CD4-positive, alpha-beta T cell (primary cell): Measurements from ENCODE around the gene ZNF276. TPM values are rescaled to one million over a fixed set of nuclear protein-coding genes. Genes with fewer than 3 reads are reported as not detected.
"Not testable (repeated sequence)": the region's sequence is repeated elsewhere in the genome, so short reads cannot be mapped to it uniquely, and the experiment has no call there.

Experiments used
- ATAC-seq: fragments of 200-7000 bp; cut with Tn5 transposase; one replicate; pipeline ENCODE4 v1.10.0; 2022; ENCODE audit warnings: mild to moderate bottlenecking; ENCODE audit not compliant: poor library complexity
- CTCF ChIA-PET: fragments of 350-600 bp; sonication (Branson Sonifier 250); formaldehyde crosslinking; loops from one replicate; lab custom pipeline; 2021; ENCODE audit warnings: antibody characterized with exemption, inconsistent platforms; lab: Charles Lee
- POLR2A ChIA-PET: fragments of 350-600 bp; sonication (Branson Sonifier 250); formaldehyde crosslinking; loops from one replicate; lab custom pipeline; 2021; ENCODE audit warnings: antibody characterized with exemption, inconsistent platforms; lab: Charles Lee
- DNase-seq, 14 experiments: peaks; one replicate each; pipeline ENCODE4 v3.0.0-alpha.2; 2013 to 2020; ENCODE audit warnings: mixed read lengths in 2 of 14
- H3K27ac ChIP-seq, 2 donors: one replicate each; pipeline versions ENCODE4 v1.5.1 to v1.7.0; 2013; ENCODE audit warnings: low read length in 2 of 2, low read depth in 1 of 2, mild to moderate bottlenecking in 1 of 2
- H3K27me3 ChIP-seq, 2 experiments: 1 replicate in 1 of 2; 2 replicates in 1 of 2; pipeline versions ENCODE4 v1.6.1 to v1.7.0; 2013; ENCODE audit warnings: low read length in 2 of 2, control low read depth in 1 of 2, mild to moderate bottlenecking in 1 of 2, moderate library complexity in 1 of 2; ENCODE audit not compliant: insufficient read depth in 2 of 2, control insufficient read depth in 1 of 2
- H3K36me3 ChIP-seq: one replicate; pipeline ENCODE4 v1.6.1; 2013; ENCODE audit warnings: low read length, control low read depth; ENCODE audit not compliant: insufficient read depth
- H3K4me1 ChIP-seq: one replicate; pipeline ENCODE4 v1.6.1; 2013; ENCODE audit warnings: low read length, control low read depth; ENCODE audit not compliant: insufficient read depth
- H3K4me3 ChIP-seq: one replicate; pipeline ENCODE4 v1.5.1; 2013; ENCODE audit warnings: mild to moderate bottlenecking, low read length, moderate library complexity
- H3K9me3 ChIP-seq, 2 experiments: 1 replicate in 1 of 2; 2 replicates in 1 of 2; pipeline versions ENCODE4 v1.6.1 to v1.7.0; 2013; ENCODE audit warnings: low read length in 2 of 2, mild to moderate bottlenecking in 2 of 2, control low read depth in 1 of 2, moderate library complexity in 1 of 2; ENCODE audit not compliant: control insufficient read depth in 1 of 2, insufficient read depth in 1 of 2
- H3K27ac Mint-ChIP-seq: one replicate; pipeline ENCODE4 v1.8.0; 2020; ENCODE audit warnings: mixed read lengths
- H3K27me3 Mint-ChIP-seq: one replicate; pipeline ENCODE4 v1.8.0; 2021; ENCODE audit warnings: mixed read lengths
- H3K36me3 Mint-ChIP-seq: one replicate; pipeline ENCODE4 v1.8.0; 2021; ENCODE audit warnings: low read depth, mixed read lengths
- H3K4me1 Mint-ChIP-seq: one replicate; pipeline ENCODE4 v1.8.0; 2021; ENCODE audit warnings: low read depth, mixed read lengths
- H3K4me3 Mint-ChIP-seq: one replicate; pipeline ENCODE4 v1.8.0; 2020; ENCODE audit warnings: mild to moderate bottlenecking, mixed read lengths
- H3K9me3 Mint-ChIP-seq: one replicate; pipeline ENCODE4 v1.8.0; 2020; ENCODE audit warnings: mixed read lengths
- intact Hi-C, 2 experiments: fragments of 100-400 bp; cut with DNase I in 1 of 2; cut with micrococcal nuclease in 1 of 2; formaldehyde crosslinking; loops; one replicate each; pipeline versions ENCODE4 v1.15.1 to v1.9.0; 2023 to 2025; cut with DNase I, micrococcal nuclease
- total RNA-seq, 174 experiments: library from RNA in 2 of 174; stranded (reverse) in 2 of 174; gene quantifications; one replicate each; pipeline ENCODE4 v1.2.3 and lab custom pipeline; 2021 to 2026
- TF ChIP-seq, protein P1 (sequence below): fragments of 200-600 bp; IDR thresholded peaks from one replicate; pipeline ENCODE4 v1.8.0; 2022; ENCODE audit warnings: antibody characterized with exemption, mild to moderate bottlenecking

The ZNF276 gene
- total RNA-seq, 2 experiments from 2014 or later: 127 to 137 TPM

DNA sequence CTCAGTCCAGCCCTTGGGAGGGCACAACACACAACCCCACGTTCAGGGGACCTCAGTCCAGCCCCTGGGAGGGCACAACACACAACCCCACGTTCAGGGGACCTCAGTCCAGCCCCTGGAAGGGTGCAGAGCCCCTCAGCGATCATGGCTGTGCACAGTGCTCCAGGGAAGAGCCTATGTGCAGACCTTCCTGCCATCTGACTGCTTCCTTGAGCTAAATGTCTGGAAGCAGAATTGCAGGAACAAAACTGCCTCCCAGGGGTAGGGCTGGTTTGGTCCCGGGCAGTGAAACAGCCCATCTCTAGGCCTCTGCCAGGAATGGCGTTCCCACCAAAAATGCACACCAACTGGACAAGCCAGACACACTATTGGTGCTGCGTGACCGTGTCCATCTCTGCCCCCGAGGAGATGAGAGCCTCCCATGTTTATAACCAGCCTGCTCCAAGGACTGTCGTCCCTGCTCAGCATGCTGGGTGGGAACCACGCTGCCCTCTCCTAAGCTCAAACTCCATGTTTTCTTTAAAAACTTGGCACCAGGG is 44.0 kb downstream of the ZNF276 start:
- TF ChIP-seq, protein P1, sequence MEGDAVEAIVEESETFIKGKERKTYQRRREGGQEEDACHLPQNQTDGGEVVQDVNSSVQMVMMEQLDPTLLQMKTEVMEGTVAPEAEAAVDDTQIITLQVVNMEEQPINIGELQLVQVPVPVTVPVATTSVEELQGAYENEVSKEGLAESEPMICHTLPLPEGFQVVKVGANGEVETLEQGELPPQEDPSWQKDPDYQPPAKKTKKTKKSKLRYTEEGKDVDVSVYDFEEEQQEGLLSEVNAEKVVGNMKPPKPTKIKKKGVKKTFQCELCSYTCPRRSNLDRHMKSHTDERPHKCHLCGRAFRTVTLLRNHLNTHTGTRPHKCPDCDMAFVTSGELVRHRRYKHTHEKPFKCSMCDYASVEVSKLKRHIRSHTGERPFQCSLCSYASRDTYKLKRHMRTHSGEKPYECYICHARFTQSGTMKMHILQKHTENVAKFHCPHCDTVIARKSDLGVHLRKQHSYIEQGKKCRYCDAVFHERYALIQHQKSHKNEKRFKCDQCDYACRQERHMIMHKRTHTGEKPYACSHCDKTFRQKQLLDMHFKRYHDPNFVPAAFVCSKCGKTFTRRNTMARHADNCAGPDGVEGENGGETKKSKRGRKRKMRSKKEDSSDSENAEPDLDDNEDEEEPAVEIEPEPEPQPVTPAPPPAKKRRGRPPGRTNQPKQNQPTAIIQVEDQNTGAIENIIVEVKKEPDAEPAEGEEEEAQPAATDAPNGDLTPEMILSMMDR: no peak
- H3K27me3 ChIP-seq: no peaks in the 10 kb centered on the region
- H3K4me1 ChIP-seq: peaks cover 45% of the 10 kb centered on the region
- no peak for ATAC-seq
- H3K9me3 Mint-ChIP-seq: no peaks in the 10 kb centered on the region
- POLR2A ChIA-PET: interaction anchor here (0.8 to 1.7 kb wide), 3 partner anchors 24 to 64 kb away, joined by 3 to 4 read pairs (median 3); partner anchors contain the start of gene SPATA2L
- H3K4me3 ChIP-seq: peak overlapping the region; percentile 54
- peaks cover 25% of the 10 kb centered on the region for H3K4me1 Mint-ChIP-seq
- peaks cover 4% of the 10 kb centered on the region for H3K36me3 Mint-ChIP-seq
- CTCF ChIA-PET: interaction anchor here (1.9 kb wide), 1 partner anchor 65 kb away, joined by 4 read pairs; no protein-coding TSS in a partner anchor
- no peaks in the 10 kb centered on the region for H3K27me3 Mint-ChIP-seq
- H3K27ac Mint-ChIP-seq: peak overlapping the region; percentile 83
- H3K27ac ChIP-seq: peak overlapping the region; percentile 30 to 61
- peaks cover 2% of the 10 kb centered on the region for H3K36me3 ChIP-seq
- no peaks in the 10 kb centered on the region for H3K9me3 ChIP-seq
- DNase-seq: no peak
- H3K4me3 Mint-ChIP-seq: peak overlapping the region; percentile 61
- intact Hi-C loops: no loop called here

DNA sequence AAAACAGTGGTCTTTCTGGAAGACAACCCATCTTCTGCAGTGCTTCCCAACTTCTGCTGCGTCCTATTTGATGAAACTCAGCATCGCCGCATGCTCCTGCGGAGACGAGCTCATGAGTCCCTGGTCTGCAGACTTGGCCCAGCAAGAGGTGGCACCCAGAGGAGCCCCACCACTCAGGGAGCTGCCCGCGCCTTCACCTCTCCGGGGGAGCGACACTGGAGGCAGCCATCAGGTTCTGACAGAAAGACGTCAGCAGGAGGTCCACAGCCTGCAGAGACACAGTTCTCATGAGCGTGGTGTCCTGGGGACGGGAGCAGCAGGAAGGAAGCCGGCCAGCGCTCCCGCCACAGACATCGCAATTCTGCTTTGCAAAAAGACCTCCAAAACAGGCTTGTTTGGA is 49.0 kb downstream of the ZNF276 start:
- Histone ChIP-seq H3K27ac (no peak overlapping the region), H3K27me3 (no peaks in the 10 kb centered on the region), H3K4me1 (peaks cover 2% of the 10 kb centered on the region), H3K4me3 (no peak overlapping the region), H3K9me3 (no peaks in the 10 kb centered on the region), H3K36me3 (peaks cover 2% of the 10 kb centered on the region)
- H3K27me3 Mint-ChIP-seq: no peaks in the 10 kb centered on the region
- H3K4me1 Mint-ChIP-seq: no peaks in the 10 kb centered on the region
- no peak for ATAC-seq
- POLR2A ChIA-PET: no interaction called here
- intact Hi-C loops: no loop called here
- H3K27ac Mint-ChIP-seq: no peak overlapping the region
- CTCF ChIA-PET: no interaction called here
- no peak overlapping the region for H3K4me3 Mint-ChIP-seq
- DNase-seq: no peak
- TF ChIP-seq, protein P1: no peak
- no peaks in the 10 kb centered on the region for H3K9me3 Mint-ChIP-seq
- H3K36me3 Mint-ChIP-seq: no peaks in the 10 kb centered on the region

DNA sequence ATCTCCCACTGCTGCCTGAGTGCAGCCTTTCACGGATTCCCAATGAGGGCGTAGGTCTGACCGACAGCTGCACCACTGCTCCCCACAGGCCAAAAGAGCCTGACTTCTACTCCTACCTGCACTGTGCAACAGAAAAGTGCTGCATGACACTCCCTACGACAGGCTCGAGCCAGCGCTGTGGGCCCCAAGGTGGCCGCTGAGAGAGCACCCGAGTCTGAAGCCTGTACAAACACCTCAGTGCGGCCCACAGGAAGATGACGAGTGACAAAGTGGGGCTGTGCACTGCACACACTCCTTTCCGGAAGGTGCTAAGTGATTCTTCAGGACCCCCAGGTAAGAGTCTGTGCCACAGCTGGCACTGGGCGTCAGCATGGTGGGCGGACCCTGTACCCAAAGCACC is 53.9 kb downstream of the ZNF276 start:
- Histone ChIP-seq H3K4me1 (no peaks in the 10 kb centered on the region), H3K27me3 (no peaks in the 10 kb centered on the region), H3K4me3 (no peak overlapping the region), H3K36me3 (no peaks in the 10 kb centered on the region), H3K9me3 (no peaks in the 10 kb centered on the region), H3K27ac (no peak overlapping the region)
- no peaks in the 10 kb centered on the region for H3K36me3 Mint-ChIP-seq
- H3K4me3 Mint-ChIP-seq: no peak overlapping the region
- intact Hi-C loops: no loop called here
- no peak overlapping the region for H3K27ac Mint-ChIP-seq
- CTCF ChIA-PET: interaction anchor here (0.8 kb wide), 1 partner anchor 15 kb away, joined by 3 read pairs; no protein-coding TSS in a partner anchor
- H3K4me1 Mint-ChIP-seq: no peaks in the 10 kb centered on the region
- ATAC-seq (no peak), DNase-seq (no peak)
- TF ChIP-seq, protein P1: no peak
- H3K27me3 Mint-ChIP-seq: no peaks in the 10 kb centered on the region
- no peaks in the 10 kb centered on the region for H3K9me3 Mint-ChIP-seq
- POLR2A ChIA-PET: no interaction called here

DNA sequence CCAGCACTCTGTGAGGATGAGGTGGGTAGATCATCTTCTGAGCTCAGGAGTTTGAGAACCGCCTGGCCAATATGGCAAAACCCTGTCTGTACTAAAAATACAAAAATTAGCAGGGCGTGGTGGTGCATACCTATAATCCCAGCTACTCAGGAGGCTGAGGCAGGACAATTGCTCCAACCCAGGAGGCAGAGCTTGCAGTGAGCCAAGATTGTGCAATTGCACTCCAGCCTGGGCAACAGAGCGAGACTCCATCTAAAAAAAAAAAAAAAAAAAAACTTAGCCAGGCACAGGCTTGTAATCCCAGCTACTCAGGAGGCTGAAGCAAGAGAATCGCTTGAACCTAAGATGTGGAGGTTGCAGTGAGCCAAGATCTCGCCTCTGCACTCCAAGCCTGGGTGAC is 56.9 kb downstream of the ZNF276 start:
- H3K9me3 ChIP-seq, intact Hi-C loops, H3K4me3 Mint-ChIP-seq, H3K27me3 ChIP-seq, CTCF ChIA-PET, H3K9me3 Mint-ChIP-seq, H3K36me3 ChIP-seq, H3K4me3 ChIP-seq, DNase-seq, H3K27me3 Mint-ChIP-seq, H3K27ac Mint-ChIP-seq, ATAC-seq, H3K4me1 Mint-ChIP-seq, POLR2A ChIA-PET, H3K36me3 Mint-ChIP-seq, H3K27ac ChIP-seq, H3K4me1 ChIP-seq: not testable (repeated sequence)
